Measurements from ENCODE around the gene ANKS1A.
"Not testable (repeated sequence)": the region's sequence is repeated elsewhere in the genome, so short reads cannot be mapped to it uniquely, and the experiment has no call there.

The ANKS1A gene

GRCh38 chr6:34887753-34888513, 1.1 kb upstream of the ANKS1A start, which contains the start of gene TAF11:
TAF11 (minus strand) TSS chr6:34888042; CDS start chr6:34887957, 85 bp downstream.
- DNase-seq, result peak; percentile 91

GRCh38 chr6:34888514-34888856, 570 bp upstream of the ANKS1A start:
- DNase-seq, result peak in 1 of 2 donors; percentile 55

GRCh38 chr6:34890533-34890925, 1.5 kb downstream of the ANKS1A start:
- no peak for DNase-seq

- no peak for DNase-seq
These were observed 2.2 kb downstream of the ANKS1A start for GRCh38 chr6:34891296-34891695.

GRCh38 chr6:34894693-34895092, 5.6 kb downstream of the ANKS1A start:
- DNase-seq, result no peak

- DNase-seq, result no peak
These were observed 8.1 kb downstream of the ANKS1A start for GRCh38 chr6:34897130-34897529.

GRCh38 chr6:34897716-34898115, 8.7 kb downstream of the ANKS1A start:
- no peak for DNase-seq

- not testable (repeated sequence) for DNase-seq
These were observed 10.7 kb downstream of the ANKS1A start for GRCh38 chr6:34899748-34900147.

GRCh38 chr6:34900321-34901031, 11.4 kb downstream of the ANKS1A start:
- no peak for DNase-seq

- DNase-seq, result no peak
These were observed 12.9 kb downstream of the ANKS1A start for GRCh38 chr6:34901930-34902329.

- DNase-seq, result no peak
These were observed 16.0 kb downstream of the ANKS1A start for GRCh38 chr6:34904990-34905613.

- DNase-seq, result no peak
These were observed 17.8 kb downstream of the ANKS1A start for GRCh38 chr6:34906826-34907225.

- DNase-seq, result no peak
These were observed 19.1 kb downstream of the ANKS1A start for GRCh38 chr6:34908194-34908593.

- DNase-seq, result no peak
These were observed 20.3 kb downstream of the ANKS1A start for GRCh38 chr6:34909320-34909883.

GRCh38 chr6:34911822-34912221, 22.8 kb downstream of the ANKS1A start:
- no peak for DNase-seq

GRCh38 chr6:34912715-34913464, 23.8 kb downstream of the ANKS1A start:
- peak; percentile 16 to 51 for DNase-seq

- no peak for DNase-seq
These were observed 25.3 kb downstream of the ANKS1A start for GRCh38 chr6:34914358-34914757.

- DNase-seq, result no peak
These were observed 27.4 kb downstream of the ANKS1A start for GRCh38 chr6:34916348-34916967.

- no peak for DNase-seq
These were observed 28.7 kb downstream of the ANKS1A start for GRCh38 chr6:34917626-34918285.

- no peak for DNase-seq
These were observed 30.6 kb downstream of the ANKS1A start for GRCh38 chr6:34919651-34920050.

- no peak for DNase-seq
These were observed 31.0 kb downstream of the ANKS1A start for GRCh38 chr6:34920097-34920496.

- DNase-seq, result no peak
These were observed 33.2 kb downstream of the ANKS1A start for GRCh38 chr6:34922177-34922663.

Measured in CD4-positive, alpha-beta T cell treated with Interleukin-4 for 1 hour (primary cell).